ENCODE measurements around the gene PGAP2.

DNA sequence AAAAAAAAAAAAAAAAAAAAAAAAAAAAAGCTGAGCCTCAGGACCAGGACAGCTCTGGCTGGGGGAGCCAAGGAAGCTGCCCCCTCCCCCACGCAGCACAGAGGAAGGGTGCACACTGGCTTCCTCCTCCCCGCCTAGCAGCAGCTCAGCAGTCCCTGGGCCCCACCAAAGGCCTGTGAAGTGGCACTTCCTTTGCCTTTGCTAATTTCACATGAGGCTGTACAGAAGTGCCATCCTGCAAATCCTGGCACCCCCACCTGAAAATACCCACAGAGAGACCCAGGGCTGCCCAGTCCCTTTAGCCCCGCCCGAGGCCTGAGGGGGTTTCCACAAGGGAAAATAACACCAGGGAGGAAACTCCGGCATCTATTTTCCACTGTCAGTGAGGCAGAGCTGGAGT lies 28.5 kb downstream of the PGAP2 start:
- TF ChIP-seq EP300 (IDR thresholded peaks at IDR 0.05), result no peak
- no peak for TF ChIP-seq POLR2AphosphoS5 (IDR thresholded peaks at IDR 0.05)
- TF ChIP-seq, protein P1, sequence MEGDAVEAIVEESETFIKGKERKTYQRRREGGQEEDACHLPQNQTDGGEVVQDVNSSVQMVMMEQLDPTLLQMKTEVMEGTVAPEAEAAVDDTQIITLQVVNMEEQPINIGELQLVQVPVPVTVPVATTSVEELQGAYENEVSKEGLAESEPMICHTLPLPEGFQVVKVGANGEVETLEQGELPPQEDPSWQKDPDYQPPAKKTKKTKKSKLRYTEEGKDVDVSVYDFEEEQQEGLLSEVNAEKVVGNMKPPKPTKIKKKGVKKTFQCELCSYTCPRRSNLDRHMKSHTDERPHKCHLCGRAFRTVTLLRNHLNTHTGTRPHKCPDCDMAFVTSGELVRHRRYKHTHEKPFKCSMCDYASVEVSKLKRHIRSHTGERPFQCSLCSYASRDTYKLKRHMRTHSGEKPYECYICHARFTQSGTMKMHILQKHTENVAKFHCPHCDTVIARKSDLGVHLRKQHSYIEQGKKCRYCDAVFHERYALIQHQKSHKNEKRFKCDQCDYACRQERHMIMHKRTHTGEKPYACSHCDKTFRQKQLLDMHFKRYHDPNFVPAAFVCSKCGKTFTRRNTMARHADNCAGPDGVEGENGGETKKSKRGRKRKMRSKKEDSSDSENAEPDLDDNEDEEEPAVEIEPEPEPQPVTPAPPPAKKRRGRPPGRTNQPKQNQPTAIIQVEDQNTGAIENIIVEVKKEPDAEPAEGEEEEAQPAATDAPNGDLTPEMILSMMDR (IDR thresholded peaks at IDR 0.05), result no peak

Data from upper lobe of left lung (tissue), 4 donors.